Fibroblast of skin of back (primary cell): ENCODE results near the gene RPS6KA2.

Experiments
- DNase-seq: peaks from one replicate; pipeline ENCODE4 v3.0.0-alpha.2; 2013

RPS6KA2 gene

DNA sequence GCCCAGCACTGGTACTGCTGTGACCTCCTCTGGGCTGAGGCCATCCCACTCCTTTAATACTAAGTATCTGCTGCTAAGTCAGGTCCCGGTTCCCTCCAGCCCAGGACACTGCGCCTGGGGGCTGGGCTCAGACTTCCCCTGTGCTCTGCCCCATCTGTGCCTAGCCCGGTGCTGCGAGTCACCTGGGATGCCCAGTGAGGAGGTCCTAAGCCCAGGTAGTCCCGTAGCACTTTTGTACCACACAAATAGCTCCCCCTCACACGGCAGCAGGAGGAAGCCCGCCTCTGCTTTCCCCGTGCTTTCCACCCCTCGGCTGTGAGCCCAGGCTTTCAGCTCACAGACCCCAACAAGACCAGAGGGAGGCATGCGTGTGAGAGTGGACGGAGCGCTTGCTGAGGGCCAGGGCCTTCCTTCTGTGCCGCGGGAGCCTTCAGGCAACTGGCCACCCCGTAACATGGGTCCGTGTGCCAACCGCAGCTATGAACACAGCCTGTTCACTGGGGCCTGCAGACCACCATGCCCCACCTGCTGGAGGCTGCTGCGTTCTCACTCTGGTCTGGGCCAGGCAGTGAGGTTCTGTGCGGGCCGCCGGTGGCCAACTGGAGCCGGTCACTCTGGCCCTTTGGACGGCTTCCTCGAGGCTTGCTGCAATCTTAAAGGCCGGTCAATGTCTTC, 164.5 kb downstream of the RPS6KA2 start:
- DNase-seq: no peak

DNA sequence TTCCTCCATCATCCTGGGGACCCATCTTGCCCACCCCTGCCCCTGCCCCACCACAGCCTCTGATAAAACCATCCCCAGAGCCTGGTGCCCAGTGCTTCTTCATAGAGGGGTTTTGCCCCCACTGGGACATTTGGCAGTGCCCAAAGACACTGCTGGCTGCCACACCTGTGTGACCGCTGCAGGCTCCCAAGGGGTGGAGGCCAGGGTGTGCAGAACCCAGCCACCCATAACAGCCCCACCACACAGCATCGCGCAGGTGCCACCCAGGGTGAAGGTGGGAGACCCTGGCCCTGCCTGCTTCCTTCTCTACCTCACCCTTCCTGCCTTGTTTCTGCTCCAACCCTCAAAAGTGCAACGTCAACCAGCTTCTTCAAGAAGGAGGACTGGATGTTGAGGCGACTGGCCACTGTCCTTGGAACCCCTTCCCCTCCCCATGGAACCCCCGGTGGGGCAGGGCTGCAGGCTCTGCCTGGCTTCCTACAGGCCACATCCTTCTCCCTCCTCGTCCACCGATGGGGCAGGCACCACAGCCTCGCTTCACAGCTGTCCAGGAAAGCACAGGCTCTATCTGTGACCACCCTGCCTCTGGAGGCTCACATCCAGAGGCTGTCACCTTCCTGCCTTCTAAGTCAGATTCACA, 165.1 kb downstream of the RPS6KA2 start:
- no peak for DNase-seq

DNA sequence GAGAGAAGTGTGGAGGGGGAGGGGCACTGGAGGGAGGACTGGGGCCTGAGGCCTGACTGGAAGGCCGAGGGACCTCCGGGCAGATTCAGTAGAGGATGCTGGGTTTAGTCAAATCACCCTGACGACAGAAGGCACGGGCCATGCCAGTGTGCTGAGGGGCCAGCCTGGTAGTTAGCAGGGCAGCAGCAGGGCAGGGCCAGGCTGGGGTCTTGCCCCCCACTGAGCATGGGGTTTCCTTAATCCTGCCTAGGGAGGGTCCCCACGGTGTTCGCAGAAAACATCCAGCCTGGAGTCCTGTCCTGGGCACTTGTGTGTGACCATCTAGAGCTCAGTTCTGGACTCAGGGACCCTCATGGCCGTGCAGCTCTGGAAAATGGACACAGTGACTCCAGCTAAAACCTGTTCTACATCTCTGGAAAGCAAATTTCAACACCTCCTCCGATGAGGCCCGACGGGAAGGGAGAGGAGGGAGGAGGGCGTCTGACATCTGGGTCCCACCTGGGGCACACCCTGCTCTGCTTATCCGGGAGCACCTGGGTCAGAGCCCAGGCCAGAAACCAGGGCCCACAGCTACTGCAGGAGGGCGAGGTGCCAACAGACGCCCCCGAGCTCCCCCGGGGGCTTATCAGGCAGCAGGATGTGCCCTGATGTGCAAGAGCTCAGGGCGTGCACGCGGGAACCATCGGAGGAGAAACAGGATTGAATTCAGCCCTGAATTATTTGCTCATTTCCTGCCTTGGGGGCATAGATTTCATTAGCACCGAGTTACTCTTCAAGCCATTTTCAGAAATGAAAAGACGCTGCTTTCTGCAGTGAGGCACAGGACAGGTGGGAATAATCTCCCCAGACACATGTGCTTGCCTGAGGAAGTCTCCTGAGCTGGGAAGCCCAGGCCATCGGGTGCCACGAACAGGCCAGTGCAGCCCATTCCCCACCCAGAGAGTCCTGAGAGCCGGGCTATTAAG, 166.3 kb downstream of the RPS6KA2 start:
- peak; percentile 27 for DNase-seq

DNA sequence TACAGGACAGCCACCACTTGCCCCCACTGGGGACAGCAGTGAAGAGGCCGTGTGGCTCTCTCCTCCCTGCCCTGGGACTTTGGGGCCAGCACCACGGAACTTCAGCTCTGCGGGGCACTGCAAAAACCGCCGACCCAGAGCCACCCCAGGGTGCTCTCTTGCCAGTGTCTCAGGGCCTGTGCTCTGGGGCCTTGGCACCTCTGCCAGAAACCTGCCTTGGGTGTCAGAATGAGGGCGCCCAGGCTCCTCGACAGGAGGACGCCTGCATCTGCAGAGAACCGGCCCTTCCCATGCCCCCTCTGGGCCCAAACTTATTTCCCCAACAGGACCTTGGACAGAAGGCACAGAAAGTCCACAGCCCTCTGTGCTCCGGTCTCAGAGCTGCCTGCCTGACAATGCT, 167.1 kb downstream of the RPS6KA2 start:
- no peak for DNase-seq

DNA sequence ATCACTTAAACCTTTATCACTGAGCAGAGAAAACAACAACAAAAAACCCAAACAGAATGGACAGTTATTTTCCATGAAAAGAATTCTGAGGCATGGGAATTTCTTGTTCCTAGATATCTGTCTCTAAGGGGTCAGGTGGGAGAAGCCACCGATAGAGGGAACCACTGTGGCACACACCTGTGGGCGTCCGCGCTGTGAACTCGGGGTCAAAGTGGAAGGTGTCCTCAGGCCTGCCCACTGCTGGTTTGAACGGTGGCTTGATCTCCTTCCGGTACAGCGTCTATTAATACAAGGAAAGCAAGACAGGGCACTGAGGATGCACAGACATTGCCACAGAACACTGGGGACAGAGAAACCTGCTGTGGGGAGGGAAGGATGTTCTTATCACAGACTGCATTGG, 167.8 kb downstream of the RPS6KA2 start:
- DNase-seq: no peak

DNA sequence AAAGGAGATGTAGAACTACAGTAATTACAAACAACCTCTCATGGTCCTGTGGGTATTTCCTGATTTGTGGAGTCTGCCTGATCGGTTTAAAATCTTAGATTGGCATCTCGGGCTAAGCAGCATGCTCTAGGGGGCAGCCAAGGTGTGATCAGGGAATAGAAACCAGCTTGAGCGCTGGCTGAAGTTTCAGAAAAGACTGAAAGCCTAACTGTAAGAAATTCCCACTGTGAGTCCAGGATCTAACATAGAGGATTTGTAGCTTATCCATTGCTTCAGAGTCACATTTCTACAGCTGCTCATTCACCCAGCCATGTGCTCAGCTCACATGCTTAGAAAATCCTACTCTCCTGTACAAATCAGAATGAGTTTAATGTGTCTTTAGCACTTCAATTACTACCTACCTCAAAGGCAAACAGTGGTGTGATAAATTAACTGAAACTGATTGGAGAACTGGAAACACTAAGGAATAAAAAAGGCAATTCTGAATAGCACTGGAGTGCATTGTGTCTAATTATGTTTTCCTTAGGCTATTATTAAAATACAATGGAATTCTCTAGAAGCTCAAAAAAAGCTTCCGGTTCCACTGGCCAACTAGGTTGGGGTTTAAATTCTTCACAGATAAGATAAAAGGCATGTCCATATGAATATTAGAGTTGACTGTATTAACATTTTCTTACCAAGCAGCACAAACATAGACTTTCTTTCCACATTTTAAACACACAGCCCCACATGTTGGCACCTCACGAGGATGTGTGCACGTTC, 170.5 kb downstream of the RPS6KA2 start:
- DNase-seq: peak; percentile 30

DNA sequence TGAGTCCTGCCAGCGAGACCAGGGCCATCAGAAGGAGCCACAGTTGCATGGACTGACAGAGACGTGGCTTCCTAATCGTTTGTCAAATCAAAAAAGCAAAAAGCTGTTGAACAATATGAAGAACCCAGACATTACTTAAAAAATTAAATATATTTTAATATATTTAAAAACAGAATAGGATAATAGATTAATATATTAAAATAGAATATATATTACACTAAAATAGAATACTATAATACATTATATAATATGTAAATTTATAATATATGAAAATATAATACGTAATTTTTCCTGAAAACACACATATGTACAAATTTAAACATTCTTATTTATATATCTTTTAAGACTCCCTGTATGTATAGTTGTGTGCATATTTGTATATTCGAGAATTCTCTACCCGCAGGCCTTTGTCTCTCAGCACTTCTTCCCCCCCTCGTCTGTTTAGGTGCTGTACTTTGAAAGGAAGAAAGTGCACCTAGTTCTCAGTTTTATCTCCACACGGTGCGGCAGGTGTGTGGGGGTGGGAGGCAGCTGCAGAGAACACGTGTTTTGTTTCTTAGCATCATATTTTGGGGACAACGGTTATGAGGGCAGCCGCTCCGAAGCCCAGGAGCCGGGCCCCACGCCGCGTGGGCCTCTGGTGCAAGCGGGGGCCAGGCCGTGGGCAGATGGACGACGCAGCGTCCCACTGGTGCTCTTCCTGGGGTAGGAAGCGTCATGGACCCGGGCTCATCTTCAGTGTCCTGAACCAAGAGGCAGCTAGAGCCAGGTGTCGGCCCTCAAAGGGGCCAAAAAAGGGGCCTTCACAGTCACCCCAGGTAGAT, 172.1 kb downstream of the RPS6KA2 start:
- no peak for DNase-seq

DNA sequence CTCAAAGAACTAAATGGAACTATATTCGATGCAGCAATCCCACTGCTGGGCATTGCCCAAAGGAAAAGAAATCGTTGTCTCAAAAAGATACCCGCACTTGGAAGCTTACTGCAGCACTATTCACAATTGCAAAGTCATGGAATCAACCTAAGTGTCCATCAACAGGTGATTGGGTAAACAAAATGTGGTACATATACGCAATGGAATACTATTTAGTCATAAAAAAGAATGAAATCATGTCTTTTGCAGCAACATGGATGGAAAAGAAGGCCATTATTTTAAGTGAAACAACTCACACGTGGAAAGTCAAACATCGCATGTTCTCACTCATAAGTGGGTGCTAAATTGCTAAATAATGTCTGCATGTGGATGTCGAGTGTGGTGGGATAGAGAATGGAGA, 173.4 kb downstream of the RPS6KA2 start:
- DNase-seq: no peak

DNA sequence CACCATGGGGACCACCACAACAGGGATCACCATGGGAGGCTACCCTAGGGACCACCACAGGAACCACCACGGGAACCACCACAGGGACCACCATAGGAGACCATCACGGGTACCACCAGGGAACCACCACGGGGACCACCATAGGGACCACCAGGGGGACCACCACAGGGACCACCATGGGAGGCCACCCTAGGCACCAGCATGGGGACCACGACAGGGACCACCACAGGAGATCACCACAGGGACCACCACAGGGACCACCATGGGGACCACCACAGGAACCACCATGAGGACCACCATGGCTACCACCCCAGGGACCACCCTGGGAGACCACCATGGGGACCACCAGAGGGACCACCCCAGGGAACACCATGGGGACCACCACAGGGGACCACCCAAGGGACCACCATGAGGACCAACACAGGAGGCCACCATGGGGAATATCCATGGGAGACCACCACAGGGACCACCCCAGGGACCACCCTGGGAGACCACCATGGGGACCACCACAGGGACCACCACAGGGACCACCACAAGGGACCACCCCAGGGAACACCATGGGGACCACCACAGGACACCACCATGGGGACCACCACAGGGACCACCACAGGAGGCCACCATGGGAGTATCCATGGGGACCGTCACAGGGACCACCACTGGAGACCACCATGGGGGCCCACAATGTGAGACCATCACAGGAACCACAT, 176.7 kb downstream of the RPS6KA2 start:
- no peak for DNase-seq

DNA sequence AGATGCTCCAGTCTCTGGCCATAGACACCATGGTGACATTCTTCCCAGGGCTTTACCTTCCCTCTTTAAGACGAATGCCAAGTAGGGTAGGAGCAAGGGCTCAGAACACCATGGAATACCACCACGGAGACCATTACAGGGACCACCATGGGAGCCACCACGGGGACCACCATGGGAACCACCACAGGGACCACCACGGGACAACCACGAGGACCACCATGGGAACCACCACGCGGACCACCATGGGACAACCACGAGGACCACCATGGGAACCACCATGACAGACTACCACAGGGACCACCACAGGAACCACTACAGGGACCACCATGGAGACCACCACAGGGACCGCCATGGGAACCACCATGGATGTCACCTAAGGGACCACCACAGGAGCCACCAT, 177.4 kb downstream of the RPS6KA2 start:
- no peak for DNase-seq

DNA sequence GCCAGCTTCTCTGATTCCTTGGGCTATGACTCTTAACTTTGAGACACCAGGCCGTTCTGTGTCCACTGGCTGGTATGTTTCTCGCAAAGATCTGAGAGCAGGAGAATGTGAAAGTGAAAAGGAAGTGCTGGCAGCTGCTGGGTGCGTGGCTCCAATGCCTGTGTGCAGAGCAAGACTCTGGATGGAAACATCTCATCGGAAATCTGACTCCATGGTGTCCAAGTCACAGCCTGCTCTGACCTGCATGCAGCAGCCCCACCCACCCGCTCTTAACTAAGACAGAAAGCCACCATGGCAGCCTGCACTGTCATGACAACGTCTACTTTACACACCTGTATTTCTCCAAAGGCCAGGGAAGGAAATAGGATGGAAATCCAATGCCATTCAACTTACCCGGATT, 178.0 kb downstream of the RPS6KA2 start:
- DNase-seq: no peak

DNA sequence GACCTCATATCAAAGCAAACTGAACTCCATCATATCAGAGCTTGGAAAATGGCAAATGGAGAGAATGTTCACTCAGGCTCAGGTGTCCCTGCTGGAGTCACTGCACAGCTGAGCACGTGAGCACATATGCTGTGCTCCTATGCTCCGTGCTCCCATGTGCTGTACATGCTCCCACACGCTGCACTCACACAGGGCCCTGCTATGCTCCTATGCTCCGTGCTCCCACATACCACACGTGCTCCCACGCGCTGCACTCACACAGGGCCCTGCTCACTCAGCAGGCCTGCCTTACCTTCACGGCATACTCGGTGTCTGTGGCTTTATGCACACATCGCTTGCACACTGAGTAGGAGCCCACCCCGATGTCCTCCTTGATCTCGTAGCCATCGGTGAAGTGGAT, 178.6 kb downstream of the RPS6KA2 start:
- DNase-seq: no peak

DNA sequence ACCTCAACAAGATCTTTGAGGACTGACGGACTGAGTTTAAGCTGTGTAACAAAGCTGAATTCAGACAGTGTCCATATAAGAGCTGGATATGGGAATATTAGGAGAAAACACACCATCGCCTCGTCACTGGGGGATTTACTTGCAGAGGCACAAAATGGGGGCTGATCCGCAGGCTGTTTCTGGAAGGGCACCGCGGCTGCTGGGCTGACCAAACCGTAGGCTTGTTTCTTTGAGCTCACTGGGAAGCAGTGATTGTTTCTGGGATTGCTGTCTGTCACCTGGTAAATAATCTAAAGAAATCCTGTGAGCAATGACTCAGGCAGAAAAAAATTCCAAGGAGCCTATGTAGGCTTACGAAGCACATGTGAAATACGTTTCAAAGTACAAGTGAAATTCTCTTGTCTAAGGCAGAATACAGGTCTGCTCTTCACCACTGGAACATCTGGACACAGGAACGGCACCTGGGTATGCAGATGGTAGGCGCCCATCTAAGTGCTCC, 180.4 kb downstream of the RPS6KA2 start:
- no peak for DNase-seq

DNA sequence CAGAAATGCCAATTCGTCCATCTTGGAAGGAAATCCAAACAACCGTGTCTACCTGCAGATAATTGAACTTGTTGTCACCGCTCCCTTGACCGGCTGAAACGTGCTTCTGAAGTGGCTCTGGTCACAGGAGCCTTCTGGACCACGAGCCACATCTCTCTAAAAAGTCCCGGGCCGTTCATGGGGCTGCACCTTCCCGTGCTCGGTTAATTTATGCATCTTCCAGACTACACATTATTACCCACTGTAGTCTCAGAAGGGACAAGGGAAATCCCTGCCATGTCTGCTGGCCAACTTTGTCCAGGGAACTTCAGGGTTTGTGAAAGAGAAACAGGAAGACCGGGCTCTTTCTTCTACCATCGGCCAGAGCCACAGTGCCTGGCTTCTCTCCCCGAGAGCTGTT, 180.9 kb downstream of the RPS6KA2 start:
- DNase-seq: no peak

DNA sequence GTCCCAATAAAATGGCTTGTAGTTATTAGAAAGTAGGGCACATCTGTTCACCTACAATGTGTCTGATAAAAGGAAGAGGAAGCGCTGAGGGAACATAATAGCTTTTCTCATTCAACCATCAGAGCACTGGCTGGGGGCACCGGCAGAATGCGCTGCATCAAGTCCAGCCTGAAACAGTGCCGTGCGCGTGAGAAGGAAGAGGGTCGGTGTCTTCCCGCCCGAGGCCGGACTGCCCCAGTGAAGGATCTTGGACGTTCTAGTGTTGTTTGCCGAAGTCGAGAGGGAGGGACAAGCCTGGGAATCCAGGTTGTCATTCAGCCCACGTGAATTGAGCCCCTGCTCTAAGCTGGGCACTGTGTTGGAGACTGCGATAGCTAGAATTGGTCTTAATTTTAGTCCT, 182.6 kb downstream of the RPS6KA2 start:
- DNase-seq: no peak

DNA sequence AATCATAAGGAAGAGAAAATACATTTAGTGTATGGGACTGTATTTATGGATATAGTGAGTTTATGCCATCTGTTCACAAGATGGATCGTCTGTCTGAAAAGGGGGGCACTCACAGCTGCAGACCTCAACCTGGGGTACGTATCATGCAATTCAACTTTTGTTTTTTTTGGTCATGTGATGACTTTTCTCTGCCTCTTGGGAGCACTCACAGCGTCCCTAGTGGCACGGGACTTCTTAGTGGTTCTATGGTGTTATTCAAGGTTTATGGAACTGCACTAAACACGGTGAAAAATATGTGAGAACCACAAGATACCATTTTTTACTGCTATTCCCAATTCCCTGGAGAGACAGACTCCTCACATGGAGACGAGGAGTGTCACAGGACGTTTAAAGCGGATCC, 183.9 kb downstream of the RPS6KA2 start:
- no peak for DNase-seq

DNA sequence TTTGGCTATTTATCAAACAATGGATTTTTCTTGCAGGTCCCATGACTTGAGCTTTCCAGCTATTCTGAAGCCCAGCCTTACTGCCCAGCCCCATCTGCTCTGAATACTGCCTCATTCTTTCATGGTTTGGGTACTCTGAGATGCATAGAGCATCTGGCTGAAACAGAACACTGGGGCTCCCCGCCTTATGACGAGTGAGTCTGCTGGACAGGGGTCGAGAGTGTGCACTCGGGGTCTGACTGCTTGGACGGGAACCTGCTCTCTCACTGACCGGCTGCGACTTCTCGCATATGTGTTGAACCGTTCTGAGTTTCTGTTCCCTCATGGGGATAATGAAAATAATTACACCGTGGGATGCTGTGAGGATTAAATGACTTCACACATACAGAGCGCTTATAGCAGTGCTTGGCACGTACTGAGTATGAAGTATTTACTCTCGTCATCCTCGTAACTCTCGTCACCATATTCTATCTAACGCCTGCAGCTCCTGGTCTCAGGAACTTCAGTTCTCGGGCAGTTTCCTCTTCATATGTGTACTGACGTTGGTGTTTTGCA, 184.8 kb downstream of the RPS6KA2 start:
- DNase-seq: no peak

DNA sequence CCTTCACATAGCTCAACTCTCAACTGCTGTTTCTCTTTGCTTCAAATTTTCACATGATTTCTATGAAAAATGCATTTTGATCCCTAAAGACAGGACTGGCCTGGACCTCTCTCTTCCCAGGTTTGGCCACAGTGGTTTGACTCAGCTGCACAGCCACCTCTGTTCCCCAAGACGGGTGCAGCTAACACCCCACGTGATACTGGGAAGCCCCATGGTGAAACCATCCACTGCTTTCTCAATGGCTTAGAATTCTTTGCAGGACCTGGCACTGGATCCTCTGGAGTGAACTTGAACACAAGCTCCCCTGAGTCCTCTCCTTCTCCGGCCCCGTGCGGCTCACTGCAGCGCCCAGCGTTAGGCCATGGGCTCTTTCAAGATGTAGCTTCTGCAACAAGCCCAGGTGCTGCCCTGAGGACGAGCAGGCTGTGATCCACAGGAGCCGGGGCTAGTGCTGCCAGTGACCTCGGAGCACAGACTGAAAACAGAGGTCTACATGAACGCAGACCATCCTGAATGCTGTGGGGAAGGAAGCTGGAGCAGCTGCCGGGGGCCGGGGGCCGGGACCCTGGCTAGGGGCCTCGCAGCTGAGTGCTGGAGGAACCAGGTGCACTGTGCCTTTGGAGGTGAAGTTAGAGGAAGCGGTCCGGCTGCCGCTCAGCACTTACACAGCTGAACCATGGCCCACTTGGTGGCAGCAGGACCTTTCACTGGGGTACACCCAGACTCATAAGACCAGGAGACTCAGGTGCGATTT, 185.5 kb downstream of the RPS6KA2 start:
- DNase-seq: no peak

DNA sequence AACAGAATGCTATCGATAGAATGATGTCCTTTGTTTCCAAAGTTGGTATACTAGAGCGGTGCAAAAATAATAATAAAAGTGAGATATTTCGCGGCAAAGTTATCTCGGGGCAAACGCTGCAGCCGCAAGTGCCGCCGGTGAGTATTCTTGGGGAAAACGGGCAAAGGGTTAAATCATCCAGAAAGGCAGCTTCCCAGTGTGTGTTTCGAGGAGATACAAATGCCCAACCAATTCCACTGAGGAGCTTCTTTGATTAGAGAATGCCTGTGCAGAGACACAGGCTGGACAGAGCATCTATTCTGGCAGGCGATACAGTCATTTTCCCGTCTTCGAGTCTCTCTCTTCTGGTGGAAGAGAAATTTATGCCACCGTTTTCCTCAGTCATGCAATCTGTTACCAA, 186.3 kb downstream of the RPS6KA2 start:
- DNase-seq: no peak

DNA sequence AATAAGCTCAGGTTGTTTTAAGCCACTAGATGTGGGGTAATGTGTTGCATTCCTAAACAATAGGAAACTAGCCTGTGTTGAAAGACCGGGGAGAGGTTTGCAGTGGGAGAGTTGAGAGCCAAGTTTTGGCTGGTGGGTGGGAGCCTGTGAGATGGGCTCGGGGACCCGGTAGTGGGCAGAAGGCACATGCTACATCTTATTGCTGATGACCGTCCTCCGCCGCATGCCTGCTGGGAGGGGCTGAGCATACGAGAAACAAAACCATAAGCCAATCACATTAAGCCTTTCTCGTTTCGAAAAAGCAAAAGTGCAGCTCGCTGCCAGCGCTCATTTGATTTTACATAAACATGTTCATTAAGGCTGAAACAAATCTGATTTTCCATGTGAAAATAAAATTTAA, 186.9 kb downstream of the RPS6KA2 start:
- DNase-seq: no peak
